Natural killer cell (primary cell): Measurements from ENCODE around the gene NAV3. TPM values are rescaled to one million over a fixed set of nuclear protein-coding genes. Genes with fewer than 3 reads are reported as not detected.

Experiments
- ATAC-seq, 3 donors: fragments of 150-1000 bp in 2 of 3; fragments of 200-7000 bp in 1 of 3; cut with Tn5 transposase; 1 replicate in 1 of 3; 2 replicates in 2 of 3; pipeline ENCODE4 v1.10.0; 2021; ENCODE audit warnings: mild to moderate bottlenecking in 2 of 3, moderate library complexity in 2 of 3
- DNase-seq, 2 donors: peaks; one replicate each; pipeline versions ENCODE4 v3.0.0 to v3.0.0-alpha.2; 2013 to 2021; ENCODE audit warnings: mixed read lengths in 1 of 2
- H3K27ac ChIP-seq: one replicate; pipeline ENCODE4 v1.5.1; 2013; ENCODE audit warnings: mild to moderate bottlenecking, low read length
- H3K27me3 ChIP-seq: one replicate; pipeline ENCODE4 v1.6.1; 2013; ENCODE audit warnings: low read length; ENCODE audit not compliant: control insufficient read depth, insufficient read depth
- H3K36me3 ChIP-seq: one replicate; pipeline ENCODE4 v1.6.1; 2013; ENCODE audit warnings: low read length; ENCODE audit not compliant: control insufficient read depth, insufficient read depth
- H3K4me1 ChIP-seq: one replicate; pipeline ENCODE4 v1.6.1; 2013; ENCODE audit warnings: low read length; ENCODE audit not compliant: control insufficient read depth, insufficient read depth
- H3K4me3 ChIP-seq: one replicate; pipeline ENCODE4 v1.5.1; 2013; ENCODE audit warnings: low read length
- H3K9me3 ChIP-seq: one replicate; pipeline ENCODE4 v1.6.1; 2013; ENCODE audit warnings: low read length; ENCODE audit not compliant: control insufficient read depth, insufficient read depth
- H3K27ac Mint-ChIP-seq, 2 donors: one replicate each; pipeline ENCODE4 v1.8.0; 2022; ENCODE audit warnings: mild to moderate bottlenecking in 2 of 2, mixed read lengths in 2 of 2, moderate library complexity in 1 of 2
- H3K27me3 Mint-ChIP-seq, 2 donors: one replicate each; pipeline ENCODE4 v1.8.0; 2022; ENCODE audit warnings: low read depth in 2 of 2, mixed read lengths in 2 of 2
- H3K36me3 Mint-ChIP-seq: one replicate; pipeline ENCODE4 v1.8.0; 2022; ENCODE audit warnings: mixed read lengths
- H3K4me1 Mint-ChIP-seq, 2 donors: one replicate each; pipeline ENCODE4 v1.8.0; 2022; ENCODE audit warnings: mixed read lengths in 2 of 2
- H3K4me3 Mint-ChIP-seq: one replicate; pipeline ENCODE4 v1.8.0; 2022; ENCODE audit warnings: mild to moderate bottlenecking, moderate library complexity, mixed read lengths
- H3K9me3 Mint-ChIP-seq, 2 donors: one replicate each; pipeline ENCODE4 v1.8.0; 2022; ENCODE audit warnings: mixed read lengths in 2 of 2
- whole genome bisulfite sequencing: methylation state at CpG from one replicate; pipeline ENCODE4 v1.1.7; 2013; ENCODE audit warnings: missing lambda C conversion rate; ENCODE audit not compliant: insufficient coverage; 5-methylcytosine and 5-hydroxymethylcytosine counted together
- intact Hi-C: fragments of 100-400 bp; cut with micrococcal nuclease; formaldehyde crosslinking; loops from one replicate; pipeline ENCODE4 v1.14.2; 2022
- total RNA-seq, 4 donors: library from RNA; stranded (reverse); fragments of 120-200 nt in 1 of 4; gene quantifications; one replicate each; pipeline versions ENCODE4 v1.2.3 to v1.2.4, GENCODE V29; 2013 to 2022
- TF ChIP-seq, protein P1 (sequence below): fragments of 200-600 bp; IDR thresholded peaks from one replicate; pipeline ENCODE4 v1.8.0; 2022; ENCODE audit warnings: antibody characterized with exemption

Gene NAV3
- total RNA-seq, 3 donors from 2014 or later (not counting 1 experiment from before 2014, with no cell fraction given), result not detected

DNA sequence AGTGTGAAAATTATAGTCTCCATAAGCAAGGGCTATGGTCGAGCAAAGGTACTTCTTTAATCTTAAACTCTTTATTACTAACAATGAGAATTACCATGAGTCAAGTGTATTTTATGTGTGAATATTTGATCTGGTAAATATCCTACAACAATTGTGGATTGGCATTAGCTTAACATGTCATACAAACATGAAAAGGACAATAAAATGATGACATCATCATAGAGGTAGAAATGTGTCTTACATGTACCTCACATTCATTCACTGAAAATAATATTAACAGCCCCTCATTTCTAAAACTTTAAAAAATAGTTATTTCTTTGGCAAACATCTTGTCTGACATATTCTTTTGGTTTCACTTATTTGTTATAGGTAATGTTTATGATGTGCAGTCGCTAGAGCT is 355.0 kb downstream of the NAV3 start:
- H3K27ac Mint-ChIP-seq, result no peak overlapping the region
- TF ChIP-seq, protein P1, sequence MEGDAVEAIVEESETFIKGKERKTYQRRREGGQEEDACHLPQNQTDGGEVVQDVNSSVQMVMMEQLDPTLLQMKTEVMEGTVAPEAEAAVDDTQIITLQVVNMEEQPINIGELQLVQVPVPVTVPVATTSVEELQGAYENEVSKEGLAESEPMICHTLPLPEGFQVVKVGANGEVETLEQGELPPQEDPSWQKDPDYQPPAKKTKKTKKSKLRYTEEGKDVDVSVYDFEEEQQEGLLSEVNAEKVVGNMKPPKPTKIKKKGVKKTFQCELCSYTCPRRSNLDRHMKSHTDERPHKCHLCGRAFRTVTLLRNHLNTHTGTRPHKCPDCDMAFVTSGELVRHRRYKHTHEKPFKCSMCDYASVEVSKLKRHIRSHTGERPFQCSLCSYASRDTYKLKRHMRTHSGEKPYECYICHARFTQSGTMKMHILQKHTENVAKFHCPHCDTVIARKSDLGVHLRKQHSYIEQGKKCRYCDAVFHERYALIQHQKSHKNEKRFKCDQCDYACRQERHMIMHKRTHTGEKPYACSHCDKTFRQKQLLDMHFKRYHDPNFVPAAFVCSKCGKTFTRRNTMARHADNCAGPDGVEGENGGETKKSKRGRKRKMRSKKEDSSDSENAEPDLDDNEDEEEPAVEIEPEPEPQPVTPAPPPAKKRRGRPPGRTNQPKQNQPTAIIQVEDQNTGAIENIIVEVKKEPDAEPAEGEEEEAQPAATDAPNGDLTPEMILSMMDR, result no peak
- H3K36me3 Mint-ChIP-seq, result no peaks in the 10 kb centered on the region
- H3K27me3 Mint-ChIP-seq, result no peaks in the 10 kb centered on the region
- no peak for ATAC-seq
- no peak for DNase-seq
- Histone ChIP-seq H3K4me3 (no peak overlapping the region), H3K36me3 (no peaks in the 10 kb centered on the region), H3K27me3 (no peaks in the 10 kb centered on the region), H3K9me3 (no peaks in the 10 kb centered on the region), H3K27ac (no peak overlapping the region), H3K4me1 (no peaks in the 10 kb centered on the region)
- WGBS, result no CpG with 5 or more reads among the region's 2 CpGs
- peaks cover 2 to 6% of the 10 kb centered on the region in 2 donors for H3K9me3 Mint-ChIP-seq
- H3K4me3 Mint-ChIP-seq, result no peak overlapping the region
- no peaks in the 10 kb centered on the region for H3K4me1 Mint-ChIP-seq
- intact Hi-C loops, result no loop called here

DNA sequence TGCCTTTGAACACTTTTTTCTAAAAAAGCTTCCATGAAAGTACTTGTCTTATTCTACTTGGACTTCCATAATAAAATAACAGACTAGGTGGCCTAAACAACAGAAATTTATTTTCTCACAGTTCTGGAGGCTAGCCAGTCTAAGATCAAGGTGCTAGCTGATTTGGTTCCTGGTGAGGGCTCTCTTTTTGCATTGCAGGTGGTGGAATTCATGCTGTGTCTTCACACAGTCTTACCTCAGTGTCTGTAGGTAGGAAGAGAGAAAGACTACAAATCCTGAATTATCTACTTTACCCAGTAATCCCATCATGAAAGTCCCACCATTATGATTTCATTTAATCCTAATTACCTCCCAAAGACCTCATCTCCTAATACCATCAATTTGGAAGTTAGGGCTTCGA is 356.0 kb downstream of the NAV3 start:
- no peaks in the 10 kb centered on the region for H3K9me3 ChIP-seq
- H3K9me3 Mint-ChIP-seq, result peaks cover 2 to 6% of the 10 kb centered on the region in 2 donors
- ATAC-seq (no peak), DNase-seq (no peak)
- TF ChIP-seq, protein P1, result no peak
- 88% methylated on average over 1 of the region's 1 CpG for WGBS
- no peaks in the 10 kb centered on the region for H3K36me3 ChIP-seq
- no peaks in the 10 kb centered on the region for H3K4me1 ChIP-seq
- H3K4me3 ChIP-seq, result no peak overlapping the region
- H3K27ac ChIP-seq, result no peak overlapping the region
- no peak overlapping the region for H3K4me3 Mint-ChIP-seq
- H3K4me1 Mint-ChIP-seq, result no peaks in the 10 kb centered on the region
- H3K27ac Mint-ChIP-seq, result no peak overlapping the region
- intact Hi-C loops, result no loop called here
- no peaks in the 10 kb centered on the region for H3K27me3 ChIP-seq
- H3K36me3 Mint-ChIP-seq, result no peaks in the 10 kb centered on the region
- H3K27me3 Mint-ChIP-seq, result no peaks in the 10 kb centered on the region

DNA sequence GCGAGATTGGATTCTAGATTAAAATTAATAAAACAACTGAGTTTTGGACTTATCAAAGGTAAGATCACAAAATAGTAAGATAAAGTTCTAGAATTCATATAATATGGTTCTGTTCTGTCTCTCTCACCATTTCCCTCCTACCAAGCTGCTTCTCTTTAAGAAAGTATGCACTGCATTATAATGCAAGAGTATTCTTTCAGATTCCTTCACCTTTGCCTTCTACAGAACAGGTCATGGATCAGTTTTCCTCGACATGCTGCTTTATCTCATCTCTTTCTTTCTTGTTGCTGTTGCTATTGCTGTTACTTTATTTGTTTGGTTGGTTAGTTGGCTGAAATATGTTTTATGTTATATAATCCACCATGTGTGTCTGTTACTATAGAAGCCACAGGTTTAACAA is 357.0 kb downstream of the NAV3 start:
- Histone ChIP-seq H3K36me3 (no peaks in the 10 kb centered on the region), H3K27me3 (no peaks in the 10 kb centered on the region), H3K4me1 (no peaks in the 10 kb centered on the region), H3K4me3 (no peak overlapping the region), H3K27ac (no peak overlapping the region), H3K9me3 (no peaks in the 10 kb centered on the region)
- Mint-ChIP-seq H3K4me1 (no peaks in the 10 kb centered on the region), H3K9me3 (peaks cover 2 to 6% of the 10 kb centered on the region in 2 donors), H3K4me3 (no peak overlapping the region), H3K36me3 (no peaks in the 10 kb centered on the region), H3K27ac (no peak overlapping the region), H3K27me3 (no peaks in the 10 kb centered on the region)
- intact Hi-C loops, result no loop called here
- TF ChIP-seq, protein P1, result no peak
- no peak for DNase-seq
- ATAC-seq, result no peak
- WGBS, result no CpG with 5 or more reads among the region's 2 CpGs

DNA sequence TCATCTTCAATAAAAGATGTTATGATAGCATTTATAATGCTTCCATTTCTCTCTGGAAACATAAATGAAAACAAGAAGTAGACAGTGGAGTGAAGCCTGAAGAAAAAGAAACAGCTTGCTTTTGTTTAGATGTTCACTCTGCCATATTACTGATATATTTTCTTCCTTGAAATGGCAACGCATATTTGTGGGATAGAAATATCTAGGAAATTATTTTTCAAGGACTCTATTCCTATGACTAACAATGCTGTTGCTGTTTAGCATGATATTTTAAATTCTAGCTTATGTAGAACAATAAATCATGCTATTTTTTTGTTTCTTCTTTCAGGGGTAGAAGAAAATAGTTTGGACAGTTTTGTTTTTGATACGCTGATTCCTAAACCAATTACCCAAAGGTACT is 359.0 kb downstream of the NAV3 start:
- no peaks in the 10 kb centered on the region for H3K36me3 Mint-ChIP-seq

More for the DNA sequence above, 359.0 kb downstream of the NAV3 start:
- Histone ChIP-seq H3K9me3 (no peaks in the 10 kb centered on the region), H3K36me3 (no peaks in the 10 kb centered on the region), H3K27ac (no peak overlapping the region), H3K4me3 (no peak overlapping the region), H3K27me3 (no peaks in the 10 kb centered on the region), H3K4me1 (no peaks in the 10 kb centered on the region)
- intact Hi-C loops, result no loop called here
- TF ChIP-seq, protein P1, result no peak
- no peak for DNase-seq
- no CpG with 5 or more reads among the region's 2 CpGs for WGBS
- no peak overlapping the region for H3K4me3 Mint-ChIP-seq
- H3K27me3 Mint-ChIP-seq, result no peaks in the 10 kb centered on the region
- no peaks in the 10 kb centered on the region for H3K4me1 Mint-ChIP-seq
- peaks cover 6 to 11% of the 10 kb centered on the region in 2 donors for H3K9me3 Mint-ChIP-seq
- no peak for ATAC-seq
- no peak overlapping the region for H3K27ac Mint-ChIP-seq
